HL-60 (cell line): ENCODE results near the gene LIMK1.

ENCODE experiments used
- DNase-seq, 2 experiments: peaks; one replicate each; pipeline ENCODE4 v3.0.0-alpha.2; 2010 to 2020; ENCODE audit warnings: low read depth in 1 of 2, low spot score in 1 of 2
- H3K27ac ChIP-seq: fragments of 250-450 bp; sonication (Bioruptor Pico); replicated peaks from 2 replicates; pipeline ENCODE4 v1.5.1; 2020; ENCODE audit warnings: mild to moderate bottlenecking, moderate library complexity
- H3K27me3 ChIP-seq: fragments of 250-450 bp; sonication (Bioruptor Pico); 2 replicates; pipeline ENCODE4 v1.5.1; 2021; ENCODE audit warnings: mild to moderate bottlenecking, moderate library complexity; ENCODE audit not compliant: insufficient read depth, poor library complexity, severe bottlenecking
- H3K4me3 ChIP-seq: replicated peaks from 2 replicates; pipeline ENCODE4 v1.5.1; 2011; ENCODE audit warnings: mild to moderate bottlenecking, control low read depth, low read length; ENCODE audit not compliant: insufficient read depth
- GABPA ChIP-seq: IDR thresholded peaks from 2 replicates; pipeline ENCODE4 v1.6.1; 2012; ENCODE audit warnings: low read depth
- POLR2AphosphoS5 ChIP-seq: IDR thresholded peaks from 2 replicates; pipeline ENCODE4 v1.6.1; 2012; ENCODE audit warnings: low read depth
- SPI1 ChIP-seq: IDR thresholded peaks from 2 replicates; pipeline ENCODE4 v1.6.1; 2012; ENCODE audit warnings: low read depth, mild to moderate bottlenecking, borderline replicate concordance
- long read RNA-seq: library from polyadenylated mRNA; unstranded; transcript quantifications from one replicate; pipeline ENCODE4 v2.0.0, GENCODE V29; 2020
- TF ChIP-seq, protein P1 (sequence below): IDR thresholded peaks from one replicate; pipeline ENCODE4 v1.5.1; 2011; ENCODE audit warnings: low read length, control low read depth, inconsistent platforms; ENCODE audit not compliant: insufficient read depth
- TF ChIP-seq, protein P2 (sequence below): IDR thresholded peaks from 2 replicates; pipeline ENCODE4 v1.6.1; 2012; ENCODE audit warnings: low read depth; ENCODE audit not compliant: insufficient replicate concordance

The LIMK1 gene
- long read RNA-seq, partial matches to known transcripts: 7 of 12 reads
- long read RNA-seq, other reads (novel, unspliced or antisense): 1 of 12 reads

- Histone ChIP-seq H3K27ac (peak within 1 kb of the TSS; percentile 37), H3K4me3 (peak within 1 kb of the TSS; percentile 65), H3K27me3 (no peaks in the 10 kb centered on the region)
- DNase-seq: peak; percentile 60 to 69
- TF ChIP-seq GABPA (no peak), POLR2AphosphoS5 (no peak), SPI1 (no peak)
- TF ChIP-seq, protein P1, sequence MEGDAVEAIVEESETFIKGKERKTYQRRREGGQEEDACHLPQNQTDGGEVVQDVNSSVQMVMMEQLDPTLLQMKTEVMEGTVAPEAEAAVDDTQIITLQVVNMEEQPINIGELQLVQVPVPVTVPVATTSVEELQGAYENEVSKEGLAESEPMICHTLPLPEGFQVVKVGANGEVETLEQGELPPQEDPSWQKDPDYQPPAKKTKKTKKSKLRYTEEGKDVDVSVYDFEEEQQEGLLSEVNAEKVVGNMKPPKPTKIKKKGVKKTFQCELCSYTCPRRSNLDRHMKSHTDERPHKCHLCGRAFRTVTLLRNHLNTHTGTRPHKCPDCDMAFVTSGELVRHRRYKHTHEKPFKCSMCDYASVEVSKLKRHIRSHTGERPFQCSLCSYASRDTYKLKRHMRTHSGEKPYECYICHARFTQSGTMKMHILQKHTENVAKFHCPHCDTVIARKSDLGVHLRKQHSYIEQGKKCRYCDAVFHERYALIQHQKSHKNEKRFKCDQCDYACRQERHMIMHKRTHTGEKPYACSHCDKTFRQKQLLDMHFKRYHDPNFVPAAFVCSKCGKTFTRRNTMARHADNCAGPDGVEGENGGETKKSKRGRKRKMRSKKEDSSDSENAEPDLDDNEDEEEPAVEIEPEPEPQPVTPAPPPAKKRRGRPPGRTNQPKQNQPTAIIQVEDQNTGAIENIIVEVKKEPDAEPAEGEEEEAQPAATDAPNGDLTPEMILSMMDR: no peak
- TF ChIP-seq, protein P2, sequence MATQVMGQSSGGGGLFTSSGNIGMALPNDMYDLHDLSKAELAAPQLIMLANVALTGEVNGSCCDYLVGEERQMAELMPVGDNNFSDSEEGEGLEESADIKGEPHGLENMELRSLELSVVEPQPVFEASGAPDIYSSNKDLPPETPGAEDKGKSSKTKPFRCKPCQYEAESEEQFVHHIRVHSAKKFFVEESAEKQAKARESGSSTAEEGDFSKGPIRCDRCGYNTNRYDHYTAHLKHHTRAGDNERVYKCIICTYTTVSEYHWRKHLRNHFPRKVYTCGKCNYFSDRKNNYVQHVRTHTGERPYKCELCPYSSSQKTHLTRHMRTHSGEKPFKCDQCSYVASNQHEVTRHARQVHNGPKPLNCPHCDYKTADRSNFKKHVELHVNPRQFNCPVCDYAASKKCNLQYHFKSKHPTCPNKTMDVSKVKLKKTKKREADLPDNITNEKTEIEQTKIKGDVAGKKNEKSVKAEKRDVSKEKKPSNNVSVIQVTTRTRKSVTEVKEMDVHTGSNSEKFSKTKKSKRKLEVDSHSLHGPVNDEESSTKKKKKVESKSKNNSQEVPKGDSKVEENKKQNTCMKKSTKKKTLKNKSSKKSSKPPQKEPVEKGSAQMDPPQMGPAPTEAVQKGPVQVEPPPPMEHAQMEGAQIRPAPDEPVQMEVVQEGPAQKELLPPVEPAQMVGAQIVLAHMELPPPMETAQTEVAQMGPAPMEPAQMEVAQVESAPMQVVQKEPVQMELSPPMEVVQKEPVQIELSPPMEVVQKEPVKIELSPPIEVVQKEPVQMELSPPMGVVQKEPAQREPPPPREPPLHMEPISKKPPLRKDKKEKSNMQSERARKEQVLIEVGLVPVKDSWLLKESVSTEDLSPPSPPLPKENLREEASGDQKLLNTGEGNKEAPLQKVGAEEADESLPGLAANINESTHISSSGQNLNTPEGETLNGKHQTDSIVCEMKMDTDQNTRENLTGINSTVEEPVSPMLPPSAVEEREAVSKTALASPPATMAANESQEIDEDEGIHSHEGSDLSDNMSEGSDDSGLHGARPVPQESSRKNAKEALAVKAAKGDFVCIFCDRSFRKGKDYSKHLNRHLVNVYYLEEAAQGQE: no peak
Measured at GRCh38 chr7:74083117-74083876, at the start of gene LIMK1. TSS of gene LIMK1 (plus strand) at chr7:74083804. CDS start at chr7:74083991, 187 bp downstream.

DNA sequence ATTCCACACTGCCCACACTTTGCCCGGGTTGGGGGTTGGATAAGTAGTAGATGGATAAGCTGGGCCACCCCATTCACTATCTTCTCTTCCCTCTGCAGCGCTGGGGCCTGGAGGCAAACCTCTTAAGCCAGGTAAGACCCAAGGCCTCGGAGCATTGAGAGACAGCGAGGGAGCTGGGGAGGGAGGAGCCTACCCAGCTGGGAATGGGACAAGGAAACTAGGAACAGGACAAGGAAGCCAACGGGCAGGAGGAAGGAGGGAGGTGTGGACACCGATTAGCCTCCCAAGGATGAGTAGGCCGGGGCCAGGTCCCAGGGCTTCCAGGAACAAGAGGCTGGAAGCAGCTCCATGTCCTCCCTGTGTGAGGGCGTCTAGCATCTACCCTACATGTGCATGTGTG is 46.0 kb upstream of the LIMK1 start:
- Histone ChIP-seq H3K27me3 (peaks cover 3% of the 10 kb centered on the region), H3K4me3 (no peak overlapping the region), H3K27ac (no peak overlapping the region)
- TF ChIP-seq, protein P2: no peak
- TF ChIP-seq POLR2AphosphoS5: no peak
- TF ChIP-seq, protein P1: no peak
- TF ChIP-seq GABPA: no peak
- TF ChIP-seq SPI1: no peak
- no peak for DNase-seq

GRCh38 chr7:74038194-74038961 is 45.2 kb upstream of the LIMK1 start:
- Histone ChIP-seq H3K27ac (no peak overlapping the region), H3K27me3 (no peaks in the 10 kb centered on the region), H3K4me3 (no peak overlapping the region)
- TF ChIP-seq, protein P2: no peak
- no peak for TF ChIP-seq GABPA
- no peak for TF ChIP-seq POLR2AphosphoS5
- no peak for TF ChIP-seq SPI1
- TF ChIP-seq, protein P1: no peak
- no peak for DNase-seq
